ENCODE measurements around the gene PTPN6. TPM values are rescaled to one million over a fixed set of nuclear protein-coding genes. Genes with fewer than 3 reads are reported as not detected.
A peak's percentile ranks its signal among the peaks of the same experiment; 100 is the strongest.

The PTPN6 gene
- total and polyA plus RNA-seq, 10 of the 15 experiments (the other 5 are each of a cell fraction or from before 2014, with no cell fraction given): 229 to 457 (median 370) TPM

- Histone ChIP-seq H3K4me2 (ENCODE audit: control insufficient read depth, insufficient read depth) (no peak overlapping the region), H3K27ac (ENCODE audit: control insufficient read depth, insufficient read depth) (no peak overlapping the region), H4K20me1 (ENCODE audit: control insufficient read depth, insufficient read depth) (no peaks in the 10 kb centered on the region; the same call in 1 of the 2 replicates), H3K79me2 (ENCODE audit: control insufficient read depth, insufficient read depth, low read length) (peaks cover 4% of the 10 kb centered on the region), H3K9me3 (replicated peaks; ENCODE audit: control insufficient read depth, insufficient read depth, low read length) (no peaks in the 10 kb centered on the region), H3K36me3 (ENCODE audit: control insufficient read depth in 2 of 2, insufficient read depth in 2 of 2, low read length in 1 of 2) (peaks cover 26 to 55% of the 10 kb centered on the region in 2 experiments), H3K4me1 (ENCODE audit: control insufficient read depth, insufficient read depth, low read length) (peaks cover 12% of the 10 kb centered on the region), H3K4me3 (no peak overlapping the region), H3K9ac (ENCODE audit: control insufficient read depth, insufficient read depth, low read length) (no peak overlapping the region), H2AFZ (ENCODE audit: control insufficient read depth, low read depth, low read length) (no peak overlapping the region), H3K27me3 (replicated peaks in 1 of 2; ENCODE audit: control insufficient read depth in 2 of 2, insufficient read depth in 2 of 2, low read length in 1 of 2) (no peaks in the 10 kb centered on the region)
- in situ Hi-C loops (cut with MboI): no loop called here
- no TSS peak for BruUV-seq (replicated peaks)
- DNase-seq (ENCODE audit: low read depth, low spot score): no peak
- SMC1A ChIA-PET (ENCODE audit: uncharacterized antibody, unreplicated experiment): interaction anchor here (0.9 kb wide), 1 partner anchor 135 kb away, joined by 3 read pairs; no protein-coding TSS in a partner anchor
- RAD21 ChIA-PET (ENCODE audit: unreplicated experiment): interaction anchor here (1.1 kb wide), 1 partner anchor 106 kb away, joined by 3 read pairs; no protein-coding TSS in a partner anchor
- intact Hi-C loops (cut with micrococcal nuclease; ENCODE audit: unreplicated experiment): no loop called here
- TF ChIP-seq BACH1 (IDR thresholded peaks at IDR 0.05; ENCODE audit: borderline replicate concordance) (no peak), POLR2A (IDR thresholded peaks at IDR 0.05; ENCODE audit: low read depth, low read length) (0 out of 2 replicates have a peak, but pooled peaks have one; percentile 48)
- WGBS (ENCODE audit: insufficient coverage, insufficient replicate concordance, low lambda C conversion rate, missing lambda C conversion rate): 91% methylated on average over 10 of the region's 10 CpGs
- POLR2A ChIA-PET: interaction anchor here (0.6 kb wide), 1 partner anchor 37 kb away, joined by 5 read pairs; no protein-coding TSS in a partner anchor
- CTCF ChIA-PET: interaction anchor here (0.9 kb wide), 1 partner anchor 167 kb away, joined by 3 read pairs; no protein-coding TSS in a partner anchor
- FAIRE-seq: no peak
- no peak for ATAC-seq
These were observed 26.5 kb downstream of the PTPN6 start for GRCh38 chr12:6977653-6978052.

- DNase-seq (ENCODE audit: low read depth, low spot score): no peak
- ChIA-PET CTCF (no interaction called here), POLR2A (interaction anchor here (0.6 kb wide), 1 partner anchor 38 kb away, joined by 5 read pairs; no protein-coding TSS in a partner anchor), SMC1A (ENCODE audit: uncharacterized antibody, unreplicated experiment) (no interaction called here), RAD21 (ENCODE audit: unreplicated experiment) (interaction anchor here (1.1 kb wide), 1 partner anchor 106 kb away, joined by 3 read pairs; no protein-coding TSS in a partner anchor)
- no peak for ATAC-seq
- Histone ChIP-seq H3K27me3 (replicated peaks in 1 of 2; ENCODE audit: control insufficient read depth in 2 of 2, insufficient read depth in 2 of 2, low read length in 1 of 2) (no peaks in the 10 kb centered on the region), H3K4me1 (ENCODE audit: control insufficient read depth, insufficient read depth, low read length) (peaks cover 12% of the 10 kb centered on the region), H2AFZ (ENCODE audit: control insufficient read depth, low read depth, low read length) (no peak overlapping the region), H3K79me2 (ENCODE audit: control insufficient read depth, insufficient read depth, low read length) (no peaks in the 10 kb centered on the region; the same call in 1 of the 2 replicates), H3K36me3 (ENCODE audit: control insufficient read depth in 2 of 2, insufficient read depth in 2 of 2, low read length in 1 of 2) (peaks cover 26 to 54% of the 10 kb centered on the region in 2 experiments), H3K9me3 (replicated peaks; ENCODE audit: control insufficient read depth, insufficient read depth, low read length) (no peaks in the 10 kb centered on the region), H4K20me1 (ENCODE audit: control insufficient read depth, insufficient read depth) (no peaks in the 10 kb centered on the region; the same call in 1 of the 2 replicates), H3K4me3 (no peak overlapping the region), H3K27ac (ENCODE audit: control insufficient read depth, insufficient read depth) (no peak overlapping the region), H3K9ac (ENCODE audit: control insufficient read depth, insufficient read depth, low read length) (no peak overlapping the region), H3K4me2 (ENCODE audit: control insufficient read depth, insufficient read depth) (no peak overlapping the region)
- WGBS (ENCODE audit: insufficient coverage, insufficient replicate concordance, low lambda C conversion rate, missing lambda C conversion rate): 100% methylated on average over 6 of the region's 6 CpGs
- intact Hi-C loops (cut with micrococcal nuclease; ENCODE audit: unreplicated experiment): no loop called here
- in situ Hi-C loops (cut with MboI): no loop called here
- no peak for FAIRE-seq
- no peak for TF ChIP-seq RELA (IDR thresholded peaks at IDR 0.05; ENCODE audit: borderline replicate concordance, partially characterized antibody)
- no peak for TF ChIP-seq ZBTB11 (CRISPR knock-in tag; IDR thresholded peaks at IDR 0.05)
- TF ChIP-seq USF1 (IDR thresholded peaks at IDR 0.05; ENCODE audit: borderline replicate concordance, extremely low read length, insufficient read depth, low read depth, low read length): no peak
- no TSS peak for BruUV-seq (replicated peaks)
These were observed 27.0 kb downstream of the PTPN6 start for GRCh38 chr12:6978188-6978587.

Data from GM12878 (cell line).